ENCODE measurements around the gene SPINK1. TPM values are rescaled to one million over a fixed set of nuclear protein-coding genes. Genes with fewer than 3 reads are reported as not detected.

Gene SPINK1
- polyA plus RNA-seq, 1 donor from 2014 or later = not detected

GRCh38 chr5:147852365-147852764 is 20.9 kb upstream of the SPINK1 start:
- no peaks in the 10 kb centered on the region for H3F3A ChIP-seq (ENCODE audit: insufficient read depth, low read length, poor library complexity, severe bottlenecking)
- H3K79me2 ChIP-seq (replicated peaks; ENCODE audit: insufficient read depth, low read length) = no peaks in the 10 kb centered on the region
- TF ChIP-seq RAD21 (conservative IDR thresholded peaks at IDR 0.05) (no peak), POLR2AphosphoS5 (IDR thresholded peaks at IDR 0.05) (no peak), SMC3 (conservative IDR thresholded peaks at IDR 0.05; ENCODE audit: poor library complexity) (no peak), MXI1 (conservative IDR thresholded peaks at IDR 0.05; ENCODE audit: poor library complexity, severe bottlenecking) (no peak), EZH2 (IDR thresholded peaks at IDR 0.05; ENCODE audit: borderline replicate concordance, insufficient read depth, low read length, poor library complexity, severe bottlenecking) (no peak), TAF1 (IDR thresholded peaks at IDR 0.05; ENCODE audit: low read depth) (no peak), CTCF (IDR thresholded peaks at IDR 0.05; ENCODE audit: poor library complexity, severe bottlenecking) (no peak), EP300 (conservative IDR thresholded peaks at IDR 0.05; ENCODE audit: poor library complexity, severe bottlenecking) (no peak)
- TF ChIP-seq, protein P1, sequence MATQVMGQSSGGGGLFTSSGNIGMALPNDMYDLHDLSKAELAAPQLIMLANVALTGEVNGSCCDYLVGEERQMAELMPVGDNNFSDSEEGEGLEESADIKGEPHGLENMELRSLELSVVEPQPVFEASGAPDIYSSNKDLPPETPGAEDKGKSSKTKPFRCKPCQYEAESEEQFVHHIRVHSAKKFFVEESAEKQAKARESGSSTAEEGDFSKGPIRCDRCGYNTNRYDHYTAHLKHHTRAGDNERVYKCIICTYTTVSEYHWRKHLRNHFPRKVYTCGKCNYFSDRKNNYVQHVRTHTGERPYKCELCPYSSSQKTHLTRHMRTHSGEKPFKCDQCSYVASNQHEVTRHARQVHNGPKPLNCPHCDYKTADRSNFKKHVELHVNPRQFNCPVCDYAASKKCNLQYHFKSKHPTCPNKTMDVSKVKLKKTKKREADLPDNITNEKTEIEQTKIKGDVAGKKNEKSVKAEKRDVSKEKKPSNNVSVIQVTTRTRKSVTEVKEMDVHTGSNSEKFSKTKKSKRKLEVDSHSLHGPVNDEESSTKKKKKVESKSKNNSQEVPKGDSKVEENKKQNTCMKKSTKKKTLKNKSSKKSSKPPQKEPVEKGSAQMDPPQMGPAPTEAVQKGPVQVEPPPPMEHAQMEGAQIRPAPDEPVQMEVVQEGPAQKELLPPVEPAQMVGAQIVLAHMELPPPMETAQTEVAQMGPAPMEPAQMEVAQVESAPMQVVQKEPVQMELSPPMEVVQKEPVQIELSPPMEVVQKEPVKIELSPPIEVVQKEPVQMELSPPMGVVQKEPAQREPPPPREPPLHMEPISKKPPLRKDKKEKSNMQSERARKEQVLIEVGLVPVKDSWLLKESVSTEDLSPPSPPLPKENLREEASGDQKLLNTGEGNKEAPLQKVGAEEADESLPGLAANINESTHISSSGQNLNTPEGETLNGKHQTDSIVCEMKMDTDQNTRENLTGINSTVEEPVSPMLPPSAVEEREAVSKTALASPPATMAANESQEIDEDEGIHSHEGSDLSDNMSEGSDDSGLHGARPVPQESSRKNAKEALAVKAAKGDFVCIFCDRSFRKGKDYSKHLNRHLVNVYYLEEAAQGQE (IDR thresholded peaks at IDR 0.05; ENCODE audit: borderline replicate concordance) = no peak
- no peak overlapping the region for H3K9ac ChIP-seq (ENCODE audit: low read length)
- H3K4me2 ChIP-seq (ENCODE audit: low read length) = no peak overlapping the region
- H3K36me3 ChIP-seq (ENCODE audit: insufficient read depth, low read length) = no peaks in the 10 kb centered on the region
- H3K9me2 ChIP-seq (ENCODE audit: insufficient read depth, low read length) = no peaks in the 10 kb centered on the region
- H3K27ac ChIP-seq (ENCODE audit: low read length) = no peak overlapping the region
- no peaks in the 10 kb centered on the region for H3K27me3 ChIP-seq (ENCODE audit: insufficient read depth, low read depth, low read length)
- H3K4me3 ChIP-seq (ENCODE audit: low read length) = no peak overlapping the region
- no peaks in the 10 kb centered on the region for H4K20me1 ChIP-seq (ENCODE audit: insufficient read depth)
- H3K9me3 ChIP-seq (ENCODE audit: low read length) = no peaks in the 10 kb centered on the region
- H2AFZ ChIP-seq (ENCODE audit: low read depth, low read length) = no peak overlapping the region

DNA sequence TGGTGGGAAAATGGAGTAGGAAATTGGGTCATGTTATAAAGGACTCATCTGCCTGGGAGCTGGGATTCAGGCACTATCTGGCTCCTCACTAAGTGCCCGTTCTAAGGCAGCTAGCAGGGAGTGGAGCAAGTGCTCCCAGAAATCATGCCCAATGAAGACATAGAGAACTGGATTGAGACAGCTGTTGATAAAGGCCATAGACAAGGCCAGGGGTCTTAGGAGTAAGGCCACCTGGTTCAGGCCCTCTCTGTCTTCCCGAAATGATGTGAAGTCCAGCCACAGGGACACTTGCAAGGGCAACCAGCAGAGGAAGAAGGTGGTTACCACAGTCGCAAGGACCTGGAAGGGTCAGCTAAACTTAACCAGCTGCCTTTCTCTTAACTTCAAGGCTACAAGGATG is 20.1 kb upstream of the SPINK1 start:
- no peak overlapping the region for H3K4me2 ChIP-seq (ENCODE audit: low read length)
- no peak overlapping the region for H3K9ac ChIP-seq (ENCODE audit: low read length)
- H3K36me3 ChIP-seq (ENCODE audit: insufficient read depth, low read length) = no peaks in the 10 kb centered on the region
- TF ChIP-seq SMC3 (conservative IDR thresholded peaks at IDR 0.05; ENCODE audit: poor library complexity) (no peak), TAF1 (IDR thresholded peaks at IDR 0.05; ENCODE audit: low read depth) (no peak), POLR2AphosphoS5 (IDR thresholded peaks at IDR 0.05) (no peak), RAD21 (conservative IDR thresholded peaks at IDR 0.05) (no peak)
- no peaks in the 10 kb centered on the region for H4K20me1 ChIP-seq (ENCODE audit: insufficient read depth)
- no peaks in the 10 kb centered on the region for H3F3A ChIP-seq (ENCODE audit: insufficient read depth, low read length, poor library complexity, severe bottlenecking)
- H3K27ac ChIP-seq (ENCODE audit: low read length) = no peak overlapping the region
- no peaks in the 10 kb centered on the region for H3K27me3 ChIP-seq (ENCODE audit: insufficient read depth, low read depth, low read length)
- H3K4me3 ChIP-seq (ENCODE audit: low read length) = no peak overlapping the region
- no peak overlapping the region for H2AFZ ChIP-seq (ENCODE audit: low read depth, low read length)
- H3K9me3 ChIP-seq (ENCODE audit: low read length) = no peaks in the 10 kb centered on the region
- H3K9me2 ChIP-seq (ENCODE audit: insufficient read depth, low read length) = no peaks in the 10 kb centered on the region
- no peaks in the 10 kb centered on the region for H3K79me2 ChIP-seq (replicated peaks; ENCODE audit: insufficient read depth, low read length)

DNA sequence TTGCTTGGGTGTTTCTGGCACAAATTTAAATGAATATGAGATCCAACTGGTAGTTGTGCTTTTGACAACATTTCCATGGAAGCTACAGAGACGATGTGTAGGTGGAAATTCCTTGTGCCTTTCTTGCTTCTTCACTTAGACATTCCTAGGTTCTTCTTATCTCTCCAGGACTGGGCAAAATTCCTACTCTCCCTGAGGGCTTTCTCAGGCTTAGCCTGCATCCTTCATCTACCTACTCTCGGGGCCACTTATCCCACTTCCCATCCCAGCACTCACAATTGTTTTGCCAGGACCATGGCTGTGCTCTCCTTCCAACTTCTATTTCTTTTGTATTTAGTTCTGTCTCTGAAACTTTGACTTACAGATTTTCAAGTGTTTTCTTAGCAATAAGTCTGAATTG is 17.8 kb upstream of the SPINK1 start:
- H3K4me2 ChIP-seq (ENCODE audit: low read length) = no peak overlapping the region
- no peaks in the 10 kb centered on the region for H3F3A ChIP-seq (ENCODE audit: insufficient read depth, low read length, poor library complexity, severe bottlenecking)
- no peaks in the 10 kb centered on the region for H3K79me2 ChIP-seq (replicated peaks; ENCODE audit: insufficient read depth, low read length)
- no peaks in the 10 kb centered on the region for H3K27me3 ChIP-seq (ENCODE audit: insufficient read depth, low read depth, low read length)
- TF ChIP-seq RAD21 (conservative IDR thresholded peaks at IDR 0.05) (no peak), POLR2AphosphoS5 (IDR thresholded peaks at IDR 0.05) (no peak), EZH2 (IDR thresholded peaks at IDR 0.05; ENCODE audit: borderline replicate concordance, insufficient read depth, low read length, poor library complexity, severe bottlenecking) (no peak), CTCF (IDR thresholded peaks at IDR 0.05; ENCODE audit: poor library complexity, severe bottlenecking) (no peak), SMC3 (conservative IDR thresholded peaks at IDR 0.05; ENCODE audit: poor library complexity) (no peak), EP300 (conservative IDR thresholded peaks at IDR 0.05; ENCODE audit: poor library complexity, severe bottlenecking) (no peak), TAF1 (IDR thresholded peaks at IDR 0.05; ENCODE audit: low read depth) (no peak), MXI1 (conservative IDR thresholded peaks at IDR 0.05; ENCODE audit: poor library complexity, severe bottlenecking) (no peak)
- TF ChIP-seq, protein P1 (IDR thresholded peaks at IDR 0.05; ENCODE audit: borderline replicate concordance) = no peak
- no peak overlapping the region for H3K4me3 ChIP-seq (ENCODE audit: low read length)
- no peaks in the 10 kb centered on the region for H3K9me2 ChIP-seq (ENCODE audit: insufficient read depth, low read length)
- no peak overlapping the region for H2AFZ ChIP-seq (ENCODE audit: low read depth, low read length)
- H3K9me3 ChIP-seq (ENCODE audit: low read length) = no peaks in the 10 kb centered on the region
- H3K27ac ChIP-seq (ENCODE audit: low read length) = no peak overlapping the region
- no peak overlapping the region for H3K9ac ChIP-seq (ENCODE audit: low read length)
- no peaks in the 10 kb centered on the region for H3K36me3 ChIP-seq (ENCODE audit: insufficient read depth, low read length)
- H4K20me1 ChIP-seq (ENCODE audit: insufficient read depth) = no peaks in the 10 kb centered on the region
